Keratinocyte (primary cell): ENCODE data around the gene PLSCR1.

Experiments used
- CTCF ChIP-seq, 3 experiments: IDR thresholded peaks in 1 of 3; conservative IDR thresholded peaks in 1 of 3; optimal IDR thresholded peaks in 1 of 3; 2 replicates in 2 of 3; 3 replicates in 1 of 3; pipeline versions ENCODE3 to v1.5.1; 2011; ENCODE audit warnings: low read length in 3 of 3, mild to moderate bottlenecking in 3 of 3, moderate library complexity in 2 of 3, control low read depth in 1 of 3, inconsistent platforms in 1 of 3; ENCODE audit not compliant: insufficient read depth in 2 of 3; ENCODE audit errors: extremely low read depth in 1 of 3
- EZH2 ChIP-seq: IDR thresholded peaks from one replicate; pipeline ENCODE4 v1.6.1; 2012; ENCODE audit warnings: inconsistent platforms, mild to moderate bottlenecking, low read length, moderate library complexity

GRCh38 chr3:146566138-146566537 lies 21.7 kb upstream of the PLSCR1 start:
- no peak for TF ChIP-seq CTCF (optimal IDR thresholded peaks at IDR 0.05 in 1 of 3, IDR thresholded peaks at IDR 0.05 in 1 of 3, conservative IDR thresholded peaks at IDR 0.05 in 1 of 3; ENCODE audit: extremely low read depth in 1 of 3, insufficient read depth in 2 of 3, low read length in 3 of 3)
- no peak for TF ChIP-seq EZH2
